Erythroblast (primary cell): ENCODE results near the gene ZNF609.

Source experiments
- GATA1 ChIP-seq: IDR thresholded peaks from 2 replicates; pipeline ENCODE4 v1.6.1; 2011; ENCODE audit warnings: low read depth, mild to moderate bottlenecking, control low read depth, low read length, moderate library complexity
- POLR2A ChIP-seq: IDR thresholded peaks from 2 replicates; pipeline ENCODE4 v1.6.1; 2011; ENCODE audit warnings: mild to moderate bottlenecking, low read length

DNA sequence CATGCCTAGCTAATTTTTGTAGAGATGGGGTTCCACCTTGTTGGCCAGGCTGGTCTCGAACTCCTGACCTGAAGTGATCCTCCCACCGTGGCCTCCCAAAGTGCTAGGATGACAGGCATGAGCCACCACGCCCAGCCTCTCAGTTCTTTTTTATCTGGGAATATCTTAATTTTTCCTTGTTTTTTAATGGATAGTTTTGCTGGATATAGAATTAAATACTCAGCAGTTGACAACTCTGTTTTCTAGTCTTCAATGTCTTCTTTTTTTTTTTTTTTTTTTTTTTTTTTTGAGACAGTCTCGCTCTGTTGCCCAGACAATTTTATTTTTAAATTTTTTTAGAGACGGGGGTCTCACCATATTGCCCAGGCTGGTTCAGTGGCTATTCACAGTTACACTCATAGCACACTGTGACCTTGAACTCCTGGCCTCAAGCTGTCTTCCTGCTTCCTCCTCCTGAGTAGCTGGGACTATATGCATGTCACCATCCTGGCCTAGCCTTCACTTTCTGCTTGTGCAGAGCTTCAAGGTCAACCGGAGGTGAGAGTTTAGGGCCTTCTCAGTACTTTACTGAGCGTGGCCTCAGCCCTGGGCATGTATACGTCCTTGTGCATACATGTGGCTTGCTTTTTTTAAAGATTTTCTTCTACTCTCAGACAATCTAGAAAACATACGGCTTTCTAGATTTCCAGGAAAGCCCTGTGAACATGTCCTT is 120.5 kb downstream of the ZNF609 start:
- no peak for TF ChIP-seq POLR2A
- TF ChIP-seq GATA1 = no peak
